MM.1S (cell line): ENCODE data around the gene MAP3K15.

Source experiments
- DNase-seq: peaks from one replicate; pipeline ENCODE4 v3.0.0-alpha.2; 2015
- H2AFZ ChIP-seq: fragments of 300-600 bp; sonication (generic); 2 replicates; pipeline ENCODE4 v1.6.0; 2016; ENCODE audit warnings: antibody characterized with exemption, low read length
- H3F3A ChIP-seq: fragments of 300-600 bp; sonication (generic); 2 replicates; pipeline ENCODE4 v1.6.1; 2016; ENCODE audit warnings: mild to moderate bottlenecking, antibody characterized with exemption, low read length, moderate library complexity, mixed read lengths; ENCODE audit not compliant: insufficient read depth
- H3K27ac ChIP-seq: fragments of 300-600 bp; sonication (generic); 2 replicates; pipeline ENCODE4 v1.5.1; 2016; ENCODE audit warnings: mild to moderate bottlenecking, low read length
- H3K27me3 ChIP-seq: fragments of 300-600 bp; sonication (generic); replicated peaks from 2 replicates; pipeline ENCODE4 v1.6.0; 2016; ENCODE audit warnings: low read length; ENCODE audit not compliant: insufficient read depth
- H3K36me3 ChIP-seq: fragments of 300-600 bp; sonication (generic); replicated peaks from 2 replicates; pipeline ENCODE4 v1.6.1; 2016; ENCODE audit warnings: mild to moderate bottlenecking, low read length, mixed read lengths; ENCODE audit not compliant: insufficient read depth
- H3K4me1 ChIP-seq: fragments of 300-600 bp; sonication (generic); 2 replicates; pipeline ENCODE4 v1.6.1; 2016; ENCODE audit warnings: low read length, mixed read lengths
- H3K4me2 ChIP-seq: fragments of 300-600 bp; sonication (generic); 2 replicates; pipeline ENCODE4 v1.6.0; 2016; ENCODE audit warnings: low read depth, low read length
- H3K4me3 ChIP-seq: fragments of 300-600 bp; sonication (generic); 2 replicates; pipeline ENCODE4 v1.5.1; 2016; ENCODE audit warnings: low read length, mixed read lengths
- H3K79me2 ChIP-seq: fragments of 300-600 bp; sonication (generic); 2 replicates; pipeline ENCODE4 v1.6.1; 2016; ENCODE audit warnings: mixed run types, low read length, mixed read lengths
- H3K9ac ChIP-seq: fragments of 300-600 bp; sonication (generic); 2 replicates; pipeline ENCODE4 v1.6.1; 2016; ENCODE audit warnings: low read length, mixed read lengths
- H3K9me2 ChIP-seq: fragments of 300-600 bp; sonication (generic); replicated peaks from 2 replicates; pipeline ENCODE4 v1.6.1; 2016; ENCODE audit warnings: mild to moderate bottlenecking, low read length, mixed read lengths; ENCODE audit not compliant: insufficient read depth
- H3K9me3 ChIP-seq: fragments of 300-600 bp; sonication (generic); replicated peaks from 2 replicates; pipeline ENCODE4 v1.6.1; 2016; ENCODE audit warnings: mild to moderate bottlenecking, low read length, mixed read lengths; ENCODE audit not compliant: insufficient read depth
- H4K20me1 ChIP-seq: fragments of 300-600 bp; sonication (generic); 2 replicates; pipeline ENCODE4 v1.6.1; 2016; ENCODE audit warnings: mild to moderate bottlenecking, low read length, moderate library complexity, mixed read lengths; ENCODE audit not compliant: insufficient read depth
- EZH2 ChIP-seq: fragments of 300-600 bp; sonication (generic); optimal IDR thresholded peaks from 2 replicates; pipeline ENCODE3; 2017; ENCODE audit warnings: low read depth, mild to moderate bottlenecking, antibody characterized with exemption, low read length, mixed read lengths
- EZH2phosphoT487 ChIP-seq: fragments of 300-600 bp; sonication (generic); IDR thresholded peaks from 2 replicates; pipeline ENCODE4 v1.6.1; 2018; ENCODE audit warnings: antibody characterized with exemption, low read length
- TF ChIP-seq, protein P1 (sequence below): fragments of 300-600 bp; sonication (generic); IDR thresholded peaks from 2 replicates; pipeline ENCODE4 v1.5.1; 2016; ENCODE audit warnings: antibody characterized with exemption, low read length, mixed read lengths

MAP3K15 gene

DNA sequence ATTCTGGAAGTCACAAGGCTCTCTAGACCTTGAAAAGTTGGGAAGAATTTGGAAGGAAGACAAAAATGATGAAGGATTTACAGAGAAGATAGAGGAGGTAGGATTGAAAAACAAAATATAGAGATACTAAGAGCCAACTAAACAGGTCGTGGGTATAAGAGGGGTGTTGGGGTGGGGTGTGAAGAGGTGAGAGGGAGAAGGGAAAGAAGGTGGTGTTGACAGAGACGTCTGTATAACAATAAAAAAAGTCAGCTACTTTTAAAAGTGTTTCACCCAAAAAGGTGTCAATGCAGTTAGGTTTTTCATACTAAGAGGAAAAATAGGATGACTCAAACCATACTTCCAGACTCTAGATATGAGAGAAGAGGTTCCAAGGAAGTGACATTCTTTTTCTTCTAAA lies 33.0 kb upstream of the MAP3K15 start:
- no peaks in the 10 kb centered on the region for H3K9me3 ChIP-seq
- no peak overlapping the region for H3K4me2 ChIP-seq
- no peaks in the 10 kb centered on the region for H3K79me2 ChIP-seq
- H3K4me3 ChIP-seq = no peak overlapping the region
- H4K20me1 ChIP-seq = no peaks in the 10 kb centered on the region
- no peaks in the 10 kb centered on the region for H3K36me3 ChIP-seq
- no peak for DNase-seq
- no peaks in the 10 kb centered on the region for H3K4me1 ChIP-seq
- no peaks in the 10 kb centered on the region for H3K9me2 ChIP-seq
- TF ChIP-seq, protein P1, sequence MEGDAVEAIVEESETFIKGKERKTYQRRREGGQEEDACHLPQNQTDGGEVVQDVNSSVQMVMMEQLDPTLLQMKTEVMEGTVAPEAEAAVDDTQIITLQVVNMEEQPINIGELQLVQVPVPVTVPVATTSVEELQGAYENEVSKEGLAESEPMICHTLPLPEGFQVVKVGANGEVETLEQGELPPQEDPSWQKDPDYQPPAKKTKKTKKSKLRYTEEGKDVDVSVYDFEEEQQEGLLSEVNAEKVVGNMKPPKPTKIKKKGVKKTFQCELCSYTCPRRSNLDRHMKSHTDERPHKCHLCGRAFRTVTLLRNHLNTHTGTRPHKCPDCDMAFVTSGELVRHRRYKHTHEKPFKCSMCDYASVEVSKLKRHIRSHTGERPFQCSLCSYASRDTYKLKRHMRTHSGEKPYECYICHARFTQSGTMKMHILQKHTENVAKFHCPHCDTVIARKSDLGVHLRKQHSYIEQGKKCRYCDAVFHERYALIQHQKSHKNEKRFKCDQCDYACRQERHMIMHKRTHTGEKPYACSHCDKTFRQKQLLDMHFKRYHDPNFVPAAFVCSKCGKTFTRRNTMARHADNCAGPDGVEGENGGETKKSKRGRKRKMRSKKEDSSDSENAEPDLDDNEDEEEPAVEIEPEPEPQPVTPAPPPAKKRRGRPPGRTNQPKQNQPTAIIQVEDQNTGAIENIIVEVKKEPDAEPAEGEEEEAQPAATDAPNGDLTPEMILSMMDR = no peak
- TF ChIP-seq EZH2 (no peak), EZH2phosphoT487 (no peak)
- H3F3A ChIP-seq = no peaks in the 10 kb centered on the region
- H3K27me3 ChIP-seq = no peaks in the 10 kb centered on the region
- H3K9ac ChIP-seq = no peak overlapping the region
- H2AFZ ChIP-seq = no peak overlapping the region
- H3K27ac ChIP-seq = no peak overlapping the region

DNA sequence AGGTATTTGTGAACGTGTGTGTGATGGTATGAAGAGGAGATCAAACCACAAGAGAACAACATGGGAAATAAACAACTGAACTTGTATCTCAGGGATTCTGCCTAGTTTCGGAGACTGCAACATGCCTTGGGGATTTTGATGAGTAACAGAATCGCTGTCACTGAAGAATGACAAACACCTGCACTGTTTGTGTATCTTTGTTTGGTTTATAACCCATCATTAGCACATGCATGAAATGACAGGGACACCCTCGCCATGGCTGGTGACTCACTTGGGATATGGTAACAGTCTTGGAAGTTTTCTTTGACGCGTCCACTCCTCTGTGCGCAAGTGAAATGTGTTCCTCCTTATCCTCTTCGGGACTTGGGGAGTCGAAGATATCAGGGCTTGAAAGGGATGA lies 30.3 kb upstream of the MAP3K15 start:
- H3K4me2 ChIP-seq = no peak overlapping the region
- no peaks in the 10 kb centered on the region for H3K9me3 ChIP-seq
- H3K27ac ChIP-seq = no peak overlapping the region
- H3K36me3 ChIP-seq = no peaks in the 10 kb centered on the region
- H3F3A ChIP-seq = no peaks in the 10 kb centered on the region
- no peaks in the 10 kb centered on the region for H3K4me1 ChIP-seq
- H3K9ac ChIP-seq = no peak overlapping the region
- no peak overlapping the region for H3K4me3 ChIP-seq
- H3K27me3 ChIP-seq = no peaks in the 10 kb centered on the region
- H4K20me1 ChIP-seq = no peaks in the 10 kb centered on the region
- no peak for DNase-seq
- no peaks in the 10 kb centered on the region for H3K9me2 ChIP-seq
- H3K79me2 ChIP-seq = no peaks in the 10 kb centered on the region
- H2AFZ ChIP-seq = no peak overlapping the region
- TF ChIP-seq EZH2 (no peak), EZH2phosphoT487 (no peak)
- TF ChIP-seq, protein P1 = no peak

DNA sequence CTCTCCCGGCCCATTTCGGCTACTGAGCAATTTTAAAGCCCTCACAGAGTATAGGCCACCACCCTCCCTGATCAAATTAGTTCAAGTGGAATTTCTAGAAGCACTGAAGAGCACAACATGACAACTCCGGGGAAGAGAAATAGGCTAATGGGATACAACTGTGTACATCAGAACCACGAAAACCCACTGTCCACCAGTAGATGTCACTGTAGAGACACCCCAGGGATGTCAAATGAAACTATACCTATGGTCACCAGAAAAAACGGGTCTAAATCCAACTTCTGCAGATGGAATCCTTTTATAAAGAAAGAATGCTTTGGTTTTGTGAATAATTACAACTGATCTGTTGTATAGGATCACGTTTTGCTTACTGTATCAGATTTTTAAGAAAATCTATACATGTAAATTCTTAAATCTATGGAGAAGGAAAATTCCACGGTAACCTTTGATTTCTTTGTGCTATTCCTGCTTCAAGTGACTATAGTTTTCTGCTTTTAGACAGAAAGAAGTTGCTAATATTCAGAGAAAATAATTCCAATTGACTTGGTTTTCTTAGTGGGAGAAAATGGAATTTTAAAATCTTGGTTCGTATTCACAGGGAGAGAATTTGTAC lies 29.5 kb upstream of the MAP3K15 start:
- H3K27ac ChIP-seq = no peak overlapping the region
- no peak overlapping the region for H3K4me3 ChIP-seq
- H3K36me3 ChIP-seq = no peaks in the 10 kb centered on the region
- no peaks in the 10 kb centered on the region for H3K79me2 ChIP-seq
- H3K9me2 ChIP-seq = no peaks in the 10 kb centered on the region
- no peak overlapping the region for H3K4me2 ChIP-seq
- no peak overlapping the region for H3K9ac ChIP-seq
- H3K27me3 ChIP-seq = no peaks in the 10 kb centered on the region
- TF ChIP-seq EZH2phosphoT487 = no peak
- TF ChIP-seq, protein P1 = peak; percentile 75
- no peaks in the 10 kb centered on the region for H3K4me1 ChIP-seq
- H2AFZ ChIP-seq = no peak overlapping the region
- no peaks in the 10 kb centered on the region for H4K20me1 ChIP-seq
- H3F3A ChIP-seq = no peaks in the 10 kb centered on the region
- DNase-seq = peak; percentile 55
- no peaks in the 10 kb centered on the region for H3K9me3 ChIP-seq
